Kidney (tissue), 14 donors: ENCODE measurements around the gene HES2. TPM values are rescaled to one million over a fixed set of nuclear protein-coding genes. Genes with fewer than 3 reads are reported as not detected.

Experiments
- DNase-seq, 5 donors: peaks; one replicate each; pipeline ENCODE4 v3.0.0-alpha.2; 2013 to 2020
- FAIRE-seq: peaks from 2 replicates; lab custom pipeline; 2012; peaks lifted over from hg19 to GRCh38; lab: Jason Lieb, UNC
- H3K27ac ChIP-seq, 2 donors: one replicate each; pipeline ENCODE4 v1.7.0; 2013; ENCODE audit warnings: low read depth in 2 of 2, low read length in 2 of 2, inconsistent platforms in 1 of 2
- H3K27me3 ChIP-seq: one replicate; pipeline ENCODE4 v1.7.1; 2013; ENCODE audit warnings: low read length, inconsistent platforms; ENCODE audit not compliant: control insufficient read depth, insufficient read depth
- H3K36me3 ChIP-seq, 3 donors: one replicate each; pipeline versions ENCODE4 v1.7.0 to v1.7.1; 2013; ENCODE audit warnings: low read length in 3 of 3, control low read depth in 1 of 3, inconsistent platforms in 1 of 3; ENCODE audit not compliant: insufficient read depth in 3 of 3, control insufficient read depth in 2 of 3
- H3K4me1 ChIP-seq, 3 donors: one replicate each; pipeline versions ENCODE4 v1.7.0 to v1.7.1; 2013; ENCODE audit warnings: low read length in 3 of 3, inconsistent platforms in 1 of 3, low read depth in 1 of 3; ENCODE audit not compliant: control insufficient read depth in 2 of 3, insufficient read depth in 2 of 3
- H3K4me3 ChIP-seq, 3 donors: one replicate each; pipeline versions ENCODE4 v1.7.0 to v1.8.1; 2013; ENCODE audit warnings: low read length in 3 of 3, control low read depth in 1 of 3, inconsistent platforms in 1 of 3
- H3K9ac ChIP-seq, 3 donors: one replicate each; pipeline versions ENCODE4 v1.7.0 to v1.7.1; 2013; ENCODE audit warnings: low read length in 3 of 3, control low read depth in 1 of 3, inconsistent platforms in 1 of 3
- H3K9me3 ChIP-seq, 3 donors: one replicate each; pipeline versions ENCODE4 v1.7.0 to v1.7.1; 2013; ENCODE audit warnings: low read length in 3 of 3, control low read depth in 1 of 3, inconsistent platforms in 1 of 3; ENCODE audit not compliant: control insufficient read depth in 2 of 3, insufficient read depth in 1 of 3
- CTCF ChIP-seq: IDR thresholded peaks from 3 replicates; pipeline ENCODE4 v1.5.1; 2012; ENCODE audit warnings: mild to moderate bottlenecking, moderate library complexity, borderline replicate concordance; ENCODE audit not compliant: insufficient read depth; ENCODE audit errors: extremely low read depth
- intact Hi-C: fragments of 100-400 bp; cut with DNase I; formaldehyde crosslinking; loops from one replicate; pipeline ENCODE4 v1.11.1; 2022
- polyA plus RNA-seq: library from polyadenylated mRNA; stranded (reverse); fragments of 350-450 nt; fragmentation: Illumina TruSeq; extraction: RNeasy Lipid Tissue Mini Kit (QIAGEN cat#74804); gene quantifications from one replicate; pipeline ENCODE4 v1.2.3, GENCODE V29; 2014; ENCODE audit warnings: low read depth, low replicate concordance; ENCODE audit not compliant: insufficient read depth
- total RNA-seq: library from RNA; stranded (reverse); fragmentation: NEBNext Ultra II Directional; extraction: Animal tissue kit (Norgen Biotek cat#: 25700); gene quantifications from one replicate; pipeline ENCODE4 v1.2.1, GENCODE V29; 2021
- donor health status: control.
- donor health status: control.
- donor health status: control.
- donor health status: control.
- donor health status: control.
- donor health status: DM: yes; HTN: yes; CAD: no.
- donor health status: Normal renal cell carcinoma (clear cell type).

Gene HES2
- total and polyA plus RNA-seq, 2 donors from 2014 or later, result 1.3 to 1.6 TPM

GRCh38 chr1:6464915-6465314, 45.2 kb upstream of the HES2 start:
- H3K36me3 ChIP-seq, result no peaks in the 10 kb centered on the region
- intact Hi-C loops, result no loop called here
- no peaks in the 10 kb centered on the region for H3K27me3 ChIP-seq
- no peaks in the 10 kb centered on the region for H3K9me3 ChIP-seq
- H3K4me3 ChIP-seq, result no peak overlapping the region
- H3K9ac ChIP-seq, result no peak overlapping the region
- no peak for FAIRE-seq
- H3K27ac ChIP-seq, result no peak overlapping the region
- no peaks in the 10 kb centered on the region for H3K4me1 ChIP-seq
- no peak for DNase-seq
- TF ChIP-seq CTCF, result no peak

DNA sequence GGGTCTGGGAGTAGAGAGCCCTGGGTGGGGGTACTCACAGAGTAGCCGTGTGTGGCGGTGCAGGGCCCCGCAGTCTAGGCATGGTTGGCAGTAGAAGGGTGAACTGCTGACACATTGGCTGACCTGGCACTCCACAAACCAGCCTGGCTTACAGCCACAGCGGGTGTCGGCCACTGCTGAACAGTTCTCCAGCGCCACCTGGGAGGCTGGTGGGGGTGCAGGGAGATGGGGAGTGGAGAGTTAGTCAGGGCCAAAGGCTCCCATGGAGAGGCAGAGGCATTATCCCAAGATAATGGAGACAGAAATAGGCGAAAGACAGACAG, 44.8 kb upstream of the HES2 start:
- DNase-seq, result peak in 1 of 5 donors; percentile 75
- intact Hi-C loops, result no loop called here

GRCh38 chr1:6463120-6463412, 43.3 kb upstream of the HES2 start:
- no peak overlapping the region for H3K27ac ChIP-seq
- intact Hi-C loops, result no loop called here
- H3K4me1 ChIP-seq, result no peaks in the 10 kb centered on the region
- no peaks in the 10 kb centered on the region for H3K9me3 ChIP-seq
- H3K9ac ChIP-seq, result no peak overlapping the region
- FAIRE-seq (no peak), DNase-seq (no peak)
- TF ChIP-seq CTCF, result no peak
- no peaks in the 10 kb centered on the region for H3K36me3 ChIP-seq
- no peak overlapping the region for H3K4me3 ChIP-seq
- no peaks in the 10 kb centered on the region for H3K27me3 ChIP-seq

More for the DNA sequence above, 44.8 kb upstream of the HES2 start:
- H3K9me3 ChIP-seq, result no peaks in the 10 kb centered on the region
- H3K27ac ChIP-seq, result no peak overlapping the region
- H3K9ac ChIP-seq, result no peak overlapping the region
- H3K27me3 ChIP-seq, result no peaks in the 10 kb centered on the region
- H3K4me3 ChIP-seq, result no peak overlapping the region
- H3K36me3 ChIP-seq, result no peaks in the 10 kb centered on the region
- FAIRE-seq, result no peak
- H3K4me1 ChIP-seq, result no peaks in the 10 kb centered on the region
- peak; percentile 27 for TF ChIP-seq CTCF

DNA sequence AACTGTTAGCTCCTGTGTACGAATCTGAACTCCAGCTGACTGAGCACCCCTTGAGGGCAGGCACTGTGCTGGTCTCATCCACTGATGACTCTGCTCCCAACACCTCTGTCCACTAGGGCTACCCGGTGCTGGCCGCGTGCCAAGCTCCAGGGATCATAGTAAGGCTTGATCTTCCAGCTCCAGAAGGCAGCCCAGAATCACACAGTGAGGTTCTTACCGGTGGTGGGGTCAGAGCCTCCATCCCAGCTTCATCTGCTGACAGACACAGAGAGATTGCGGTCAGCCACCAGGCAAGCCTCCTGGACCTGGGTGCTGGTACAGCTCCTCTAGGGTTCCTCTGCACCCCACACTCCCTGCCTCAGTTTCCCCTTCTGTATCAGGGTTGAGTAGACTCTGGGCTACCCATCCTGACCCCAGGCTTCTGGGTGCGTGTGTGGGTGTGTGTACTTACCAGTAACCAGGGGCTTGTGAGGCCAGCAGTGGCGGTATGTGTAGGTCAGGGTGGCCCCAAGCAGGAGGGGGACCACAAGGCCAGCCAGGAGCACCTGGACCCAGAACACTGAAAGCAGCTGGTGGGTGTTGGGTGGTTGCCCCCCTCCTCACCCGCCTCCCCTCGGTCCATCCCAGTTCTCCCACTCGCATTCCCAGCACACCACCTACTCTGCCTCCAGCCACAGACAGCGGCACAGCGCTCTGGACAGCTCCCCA, 42.8 kb upstream of the HES2 start:
- no peaks in the 10 kb centered on the region for H3K27me3 ChIP-seq
- intact Hi-C loops, result no loop called here
- H3K27ac ChIP-seq, result no peak overlapping the region
- no peaks in the 10 kb centered on the region for H3K4me1 ChIP-seq
- H3K9me3 ChIP-seq, result no peaks in the 10 kb centered on the region
- peak in 1 of 5 donors; percentile 66 for DNase-seq
- no peak overlapping the region for H3K4me3 ChIP-seq
- H3K9ac ChIP-seq, result no peak overlapping the region
- TF ChIP-seq CTCF, result no peak
- no peak for FAIRE-seq
- no peaks in the 10 kb centered on the region for H3K36me3 ChIP-seq
